Fibroblast of pulmonary artery (primary cell): Measurements from ENCODE around the gene MGMT.

Experiments used
- DNase-seq: peaks from one replicate; pipeline ENCODE4 v3.0.0-alpha.2; 2010; ENCODE audit warnings: low read depth
- H3K4me3 ChIP-seq: replicated peaks from 2 replicates; pipeline ENCODE4 v1.5.1; 2011; ENCODE audit warnings: low read depth, mild to moderate bottlenecking, control low read depth, low read length, moderate library complexity
- TF ChIP-seq, protein P1 (sequence below): IDR thresholded peaks from 2 replicates; pipeline ENCODE4 v1.5.1; 2011; ENCODE audit warnings: mild to moderate bottlenecking, control low read depth, low read length, inconsistent platforms; ENCODE audit errors: missing control alignments

Gene MGMT

DNA sequence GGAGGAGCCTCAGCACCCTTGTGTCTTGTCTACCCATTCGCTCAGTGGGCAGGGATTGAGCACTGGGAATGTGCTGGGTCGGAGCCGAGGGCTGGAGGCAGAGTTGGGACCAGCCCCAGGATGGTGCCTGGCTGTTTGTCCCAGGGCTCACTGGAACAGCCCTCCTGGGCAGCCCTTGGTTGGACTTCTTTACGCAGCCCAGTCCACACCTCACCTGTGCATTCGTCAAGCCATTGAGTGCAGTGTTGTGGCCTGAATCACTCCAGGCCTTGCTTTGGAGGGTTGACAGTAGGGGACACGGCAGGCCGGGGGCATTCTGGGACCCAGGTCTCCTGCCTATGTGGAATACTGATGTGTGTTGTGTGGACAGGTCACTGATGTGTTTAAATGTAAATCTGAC, 229.6 kb downstream of the MGMT start:
- TF ChIP-seq, protein P1, sequence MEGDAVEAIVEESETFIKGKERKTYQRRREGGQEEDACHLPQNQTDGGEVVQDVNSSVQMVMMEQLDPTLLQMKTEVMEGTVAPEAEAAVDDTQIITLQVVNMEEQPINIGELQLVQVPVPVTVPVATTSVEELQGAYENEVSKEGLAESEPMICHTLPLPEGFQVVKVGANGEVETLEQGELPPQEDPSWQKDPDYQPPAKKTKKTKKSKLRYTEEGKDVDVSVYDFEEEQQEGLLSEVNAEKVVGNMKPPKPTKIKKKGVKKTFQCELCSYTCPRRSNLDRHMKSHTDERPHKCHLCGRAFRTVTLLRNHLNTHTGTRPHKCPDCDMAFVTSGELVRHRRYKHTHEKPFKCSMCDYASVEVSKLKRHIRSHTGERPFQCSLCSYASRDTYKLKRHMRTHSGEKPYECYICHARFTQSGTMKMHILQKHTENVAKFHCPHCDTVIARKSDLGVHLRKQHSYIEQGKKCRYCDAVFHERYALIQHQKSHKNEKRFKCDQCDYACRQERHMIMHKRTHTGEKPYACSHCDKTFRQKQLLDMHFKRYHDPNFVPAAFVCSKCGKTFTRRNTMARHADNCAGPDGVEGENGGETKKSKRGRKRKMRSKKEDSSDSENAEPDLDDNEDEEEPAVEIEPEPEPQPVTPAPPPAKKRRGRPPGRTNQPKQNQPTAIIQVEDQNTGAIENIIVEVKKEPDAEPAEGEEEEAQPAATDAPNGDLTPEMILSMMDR: no peak
- H3K4me3 ChIP-seq: no peak overlapping the region
- DNase-seq: no peak

DNA sequence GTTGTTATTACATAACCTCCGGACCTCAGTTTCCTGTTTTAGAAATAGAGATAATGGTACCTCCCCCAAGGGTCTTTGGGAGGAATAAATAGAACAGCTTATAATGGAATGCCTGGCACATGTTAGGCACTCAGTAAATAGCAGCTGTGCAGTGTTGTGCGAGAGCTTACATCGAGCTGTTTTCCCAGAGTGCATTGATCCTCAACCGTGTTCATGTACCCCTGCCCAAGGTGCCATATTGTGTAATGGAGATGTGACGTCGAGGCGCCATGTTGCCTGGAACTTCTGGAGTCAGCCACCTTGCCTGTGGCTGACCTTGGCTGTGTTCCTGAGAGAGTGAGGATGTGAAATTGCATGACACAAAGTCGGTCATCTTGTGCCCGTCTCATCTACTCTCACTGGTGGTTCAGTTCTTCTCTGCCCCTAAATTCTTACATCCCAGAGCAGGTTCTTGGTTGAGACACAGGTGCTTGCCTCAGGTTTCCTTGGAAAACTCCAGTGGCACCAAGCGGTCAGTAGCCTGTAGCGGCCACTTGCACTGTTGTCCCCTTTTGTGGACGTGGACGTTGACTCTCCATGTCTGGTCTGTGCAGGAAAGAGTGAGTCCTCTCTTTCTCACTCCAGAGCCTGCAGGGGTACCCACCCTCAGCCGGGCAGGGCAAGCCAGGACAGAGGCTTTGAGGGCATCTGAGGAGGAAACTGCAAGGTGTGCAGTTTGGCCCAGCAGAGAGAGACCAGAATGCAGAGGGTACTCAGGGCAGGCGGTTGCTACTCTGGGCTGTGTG, 230.6 kb downstream of the MGMT start:
- TF ChIP-seq, protein P1: no peak
- no peak for DNase-seq
- no peak overlapping the region for H3K4me3 ChIP-seq

DNA sequence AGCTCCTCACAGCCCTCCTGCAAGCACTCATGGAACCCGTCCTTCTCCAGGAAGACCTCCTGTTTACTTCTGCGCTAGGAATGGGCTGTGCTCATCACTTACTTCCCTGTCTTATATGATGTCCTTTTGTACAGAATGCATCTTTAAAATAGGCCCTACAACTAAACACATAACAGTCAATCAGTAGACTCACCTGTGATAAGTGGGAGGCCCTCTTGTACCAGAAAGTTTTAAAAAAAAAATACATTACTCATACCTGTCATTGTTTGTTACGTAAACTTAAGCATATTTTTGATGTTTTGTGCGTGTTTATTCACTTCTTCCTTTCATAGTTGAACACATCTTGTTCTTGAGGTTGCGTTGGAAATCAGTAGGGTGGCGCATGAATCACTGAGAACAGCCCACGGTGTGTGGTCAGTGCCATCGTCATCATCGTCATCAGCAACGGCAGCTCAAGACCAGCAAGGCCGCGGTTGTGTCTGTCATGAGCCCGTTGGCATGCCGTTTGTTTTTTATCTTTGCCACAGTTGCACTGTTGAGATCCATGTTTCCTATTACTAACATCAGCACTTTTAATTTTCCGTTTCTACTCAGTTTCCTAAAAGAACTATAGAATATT, 232.8 kb downstream of the MGMT start:
- TF ChIP-seq, protein P1: no peak
- no peak overlapping the region for H3K4me3 ChIP-seq
- DNase-seq: no peak

DNA sequence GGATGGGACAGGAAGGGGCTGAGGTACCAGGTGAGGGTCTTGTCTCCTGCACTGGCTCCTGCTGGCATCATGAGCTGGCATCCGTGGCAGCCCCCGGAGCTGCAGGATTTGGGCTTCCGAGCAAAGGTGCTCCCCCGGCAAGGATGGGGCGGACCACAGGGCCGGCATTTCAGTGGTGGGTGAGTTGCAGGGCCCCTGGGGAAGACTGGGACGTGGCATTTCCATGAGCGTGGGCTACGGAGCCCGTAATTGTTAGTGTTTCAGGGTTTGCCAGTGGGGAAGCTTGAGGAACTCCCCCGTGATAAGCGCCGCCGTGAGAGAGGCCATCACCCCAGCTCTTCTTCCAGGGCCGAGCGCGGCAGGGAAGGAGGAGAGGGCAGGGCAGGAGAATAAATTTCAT, 235.6 kb downstream of the MGMT start:
- TF ChIP-seq, protein P1: no peak
- DNase-seq: no peak

DNA sequence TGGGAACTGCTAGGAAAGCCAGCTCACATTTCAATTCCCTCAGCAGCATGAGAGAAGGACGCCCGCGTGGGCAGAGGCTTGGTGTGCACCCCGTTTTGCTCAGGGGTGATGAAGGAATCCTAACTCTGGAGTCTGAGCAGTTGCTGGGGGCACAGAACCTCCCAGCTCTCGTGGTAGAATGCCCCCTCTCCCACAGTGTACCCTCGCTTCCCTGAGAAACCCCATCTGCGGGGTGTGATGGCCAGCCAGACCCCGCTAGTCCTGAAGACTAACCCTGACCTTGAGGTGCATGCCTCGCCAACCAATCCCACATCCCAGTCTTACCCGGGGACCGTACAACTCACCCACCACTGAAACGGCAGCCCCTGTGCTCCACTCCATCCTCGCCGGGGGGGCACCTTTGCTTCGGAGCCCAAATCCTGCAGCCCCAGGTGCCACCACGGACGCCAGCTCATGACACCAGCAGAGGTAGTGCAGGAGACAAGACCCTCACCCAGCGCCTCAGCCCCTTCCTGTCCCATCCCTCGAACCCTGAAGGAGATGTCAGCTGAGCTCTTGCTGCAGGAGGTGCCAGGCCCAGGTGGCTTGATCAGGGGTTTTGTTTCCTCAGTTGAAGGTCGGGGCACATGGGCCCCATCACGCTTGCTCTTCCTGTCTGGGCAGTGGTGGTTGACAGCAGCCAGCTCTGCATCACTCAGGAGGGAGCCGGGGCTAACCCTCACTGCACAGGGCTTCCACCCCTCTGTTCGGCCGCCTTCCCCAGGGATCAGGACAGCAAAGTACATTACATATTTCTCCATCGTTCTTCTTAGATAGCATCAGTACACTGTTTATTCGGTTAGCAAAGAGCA, 236.5 kb downstream of the MGMT start:
- TF ChIP-seq, protein P1: no peak
- H3K4me3 ChIP-seq: no peak overlapping the region
- no peak for DNase-seq

More for the DNA sequence above, 235.6 kb downstream of the MGMT start:
- H3K4me3 ChIP-seq: no peak overlapping the region

DNA sequence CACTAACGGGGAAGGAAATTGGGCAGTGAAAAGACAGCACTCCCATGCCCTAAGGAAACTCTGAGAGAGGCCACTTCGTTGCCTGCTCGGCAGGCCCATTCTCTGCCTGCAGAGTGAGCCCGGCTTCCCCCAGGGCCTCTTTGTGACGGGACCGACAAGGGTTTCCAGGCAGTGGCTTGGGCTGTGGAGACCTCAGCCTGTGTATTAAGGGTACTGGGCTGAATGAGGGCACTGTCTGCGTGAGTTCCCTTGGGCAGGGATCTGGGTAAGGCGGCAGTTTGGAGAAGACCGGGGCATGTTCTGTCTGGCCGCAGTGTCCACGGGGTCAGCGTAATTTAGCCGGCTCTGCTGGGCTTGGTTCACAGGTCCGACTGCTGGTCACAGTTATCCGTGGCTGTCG, 237.2 kb downstream of the MGMT start:
- no peak for DNase-seq
- TF ChIP-seq, protein P1: no peak
- H3K4me3 ChIP-seq: no peak overlapping the region
